ENCODE data around the gene COL18A1. TPM values are rescaled to one million over a fixed set of nuclear protein-coding genes. Genes with fewer than 3 reads are reported as not detected.
"Not testable (repeated sequence)": the region's sequence is repeated elsewhere in the genome, so short reads cannot be mapped to it uniquely, and the experiment has no call there.

Gene COL18A1
- total RNA-seq, 1 donor from 2014 or later = 61.1 TPM

DNA sequence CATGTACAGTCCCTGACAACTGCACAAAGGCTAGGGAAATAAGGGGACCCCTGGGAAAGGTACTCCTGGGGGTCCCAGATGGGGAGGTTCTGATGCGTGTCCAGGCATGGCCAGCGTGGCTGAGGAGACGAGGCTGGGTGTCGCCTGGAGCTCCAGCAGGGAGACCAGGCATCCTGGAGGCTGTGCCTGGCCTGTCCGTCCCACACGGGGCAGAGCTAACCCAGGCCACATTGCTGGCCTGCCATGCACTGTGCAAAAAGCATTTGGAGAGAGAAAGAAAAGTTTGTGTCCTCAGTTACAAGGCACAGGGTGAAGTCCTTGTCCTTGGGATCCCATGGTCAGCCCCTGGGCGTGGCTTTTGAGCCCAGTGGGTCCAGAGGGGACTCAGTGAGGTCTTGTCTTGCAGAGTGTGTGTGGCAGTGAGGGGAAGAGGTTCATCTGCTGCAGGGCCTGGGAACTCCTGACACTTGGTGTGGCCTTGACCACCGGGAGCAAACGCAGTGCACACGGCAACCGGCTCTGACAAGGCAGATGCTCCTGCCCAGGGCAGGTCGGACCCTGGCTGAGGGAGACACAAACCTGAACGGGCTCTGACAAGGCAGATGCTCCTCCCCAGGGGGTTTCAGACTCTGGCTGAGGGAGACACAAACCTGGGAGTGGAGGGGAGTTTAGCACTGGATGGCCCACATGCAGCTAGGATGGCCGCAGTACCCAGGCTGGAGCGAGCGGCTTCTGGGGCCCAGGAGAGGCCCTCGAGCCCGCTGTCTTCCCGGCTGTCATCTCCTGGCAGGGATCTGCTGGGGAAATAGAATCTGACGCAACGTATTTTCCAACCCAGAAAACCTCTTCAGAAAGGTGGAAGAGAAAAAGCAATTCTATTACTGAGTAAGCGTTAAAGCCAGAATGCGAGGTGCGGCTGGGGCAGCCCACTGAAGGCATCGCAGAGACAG lies 37.3 kb upstream of the COL18A1 start:
- no peak for TF ChIP-seq CTCF (IDR thresholded peaks at IDR 0.05; ENCODE audit: unreplicated experiment)
- Mint-ChIP-seq H3K27ac (ENCODE audit: unreplicated experiment) (no peak overlapping the region), H3K9me3 (ENCODE audit: unreplicated experiment) (no peaks in the 10 kb centered on the region), H3K36me3 (ENCODE audit: low read depth, unreplicated experiment) (no peaks in the 10 kb centered on the region), H3K27me3 (ENCODE audit: unreplicated experiment) (peaks cover 17% of the 10 kb centered on the region), H3K4me1 (ENCODE audit: unreplicated experiment) (peaks cover 6% of the 10 kb centered on the region), H3K4me3 (ENCODE audit: unreplicated experiment) (no peak overlapping the region)
- no peak for DNase-seq (ENCODE audit: low spot score)

DNA sequence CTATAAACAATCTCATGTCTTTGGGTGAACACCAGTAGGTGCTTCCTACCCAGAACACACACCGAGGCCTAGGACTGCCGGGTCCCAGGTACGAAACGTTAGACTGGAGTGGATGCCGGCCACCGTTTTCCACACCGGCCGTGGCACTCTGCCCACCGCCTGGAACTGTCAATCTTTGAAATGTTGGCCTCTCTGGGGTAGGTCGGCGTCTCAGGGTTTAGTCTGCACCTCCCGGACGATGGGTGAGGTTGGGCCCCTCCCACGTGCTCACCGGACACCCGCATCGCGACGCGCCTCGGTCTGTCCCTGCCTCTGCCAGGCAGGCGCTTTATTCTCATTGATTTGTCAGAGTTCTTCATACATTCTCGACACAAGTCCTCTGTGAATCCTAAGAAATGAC lies 35.9 kb upstream of the COL18A1 start:
- H3K27ac Mint-ChIP-seq (ENCODE audit: unreplicated experiment); H3K36me3 Mint-ChIP-seq (ENCODE audit: low read depth, unreplicated experiment); H3K4me3 Mint-ChIP-seq (ENCODE audit: unreplicated experiment); H3K9me3 Mint-ChIP-seq (ENCODE audit: unreplicated experiment); DNase-seq (ENCODE audit: low spot score); H3K4me1 Mint-ChIP-seq (ENCODE audit: unreplicated experiment): not testable (repeated sequence)
- H3K27me3 Mint-ChIP-seq (ENCODE audit: unreplicated experiment) = peaks cover 11% of the 10 kb centered on the region

GRCh38 chr21:45370575-45370974 lies 34.4 kb upstream of the COL18A1 start:
- no peak for TF ChIP-seq CTCF (IDR thresholded peaks at IDR 0.05; ENCODE audit: unreplicated experiment)
- Mint-ChIP-seq H3K36me3 (ENCODE audit: low read depth, unreplicated experiment) (no peaks in the 10 kb centered on the region), H3K27ac (ENCODE audit: unreplicated experiment) (no peak overlapping the region), H3K4me3 (ENCODE audit: unreplicated experiment) (no peak overlapping the region), H3K4me1 (ENCODE audit: unreplicated experiment) (peaks cover 4% of the 10 kb centered on the region), H3K27me3 (ENCODE audit: unreplicated experiment) (peaks cover 9% of the 10 kb centered on the region), H3K9me3 (ENCODE audit: unreplicated experiment) (no peaks in the 10 kb centered on the region)
- no peak for DNase-seq (ENCODE audit: low spot score)

DNA sequence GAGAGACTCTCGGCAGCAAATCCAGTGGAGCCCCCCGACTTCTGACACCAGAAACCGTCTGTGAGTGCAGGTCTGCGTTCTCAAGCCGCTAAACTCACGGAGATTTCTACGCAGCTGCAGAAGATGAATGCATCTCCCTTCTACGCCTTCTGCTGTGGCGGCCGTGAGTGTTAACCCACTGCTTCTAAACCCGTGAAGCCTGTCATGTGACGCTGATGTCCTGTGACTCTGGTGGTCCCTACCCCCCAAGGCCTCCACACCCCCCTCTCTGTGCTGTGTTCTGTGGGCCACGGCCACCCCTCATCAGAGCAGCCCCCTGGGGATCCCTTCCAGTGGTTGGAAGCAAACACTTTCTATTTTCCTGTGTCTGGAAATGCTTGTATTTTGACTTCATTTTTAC lies 33.9 kb upstream of the COL18A1 start:
- no peaks in the 10 kb centered on the region for H3K36me3 Mint-ChIP-seq (ENCODE audit: low read depth, unreplicated experiment)
- peaks cover 4% of the 10 kb centered on the region for H3K4me1 Mint-ChIP-seq (ENCODE audit: unreplicated experiment)
- H3K9me3 Mint-ChIP-seq (ENCODE audit: unreplicated experiment) = no peaks in the 10 kb centered on the region
- no peak overlapping the region for H3K27ac Mint-ChIP-seq (ENCODE audit: unreplicated experiment)
- H3K27me3 Mint-ChIP-seq (ENCODE audit: unreplicated experiment) = peaks cover 9% of the 10 kb centered on the region
- H3K4me3 Mint-ChIP-seq (ENCODE audit: unreplicated experiment) = no peak overlapping the region
- no peak for DNase-seq (ENCODE audit: low spot score)
- no peak for TF ChIP-seq CTCF (IDR thresholded peaks at IDR 0.05; ENCODE audit: unreplicated experiment)

- Mint-ChIP-seq H3K27me3 (ENCODE audit: unreplicated experiment) (peaks cover 9% of the 10 kb centered on the region), H3K36me3 (ENCODE audit: low read depth, unreplicated experiment) (no peaks in the 10 kb centered on the region), H3K9me3 (ENCODE audit: unreplicated experiment) (no peaks in the 10 kb centered on the region), H3K4me3 (ENCODE audit: unreplicated experiment) (no peak overlapping the region), H3K27ac (ENCODE audit: unreplicated experiment) (no peak overlapping the region), H3K4me1 (ENCODE audit: unreplicated experiment) (peaks cover 4% of the 10 kb centered on the region)
- TF ChIP-seq CTCF (IDR thresholded peaks at IDR 0.05; ENCODE audit: unreplicated experiment) = no peak
- no peak for DNase-seq (ENCODE audit: low spot score)
Observed at GRCh38 chr21:45371655-45372054, 33.3 kb upstream of the COL18A1 start.

All from endothelial cell (in vitro differentiated cells).